HG02885 (cell line): ENCODE data around the gene KRTAP10-1.
"Not testable (repeated sequence)": the region's sequence is repeated elsewhere in the genome, so short reads cannot be mapped to it uniquely, and the experiment has no call there.

ENCODE experiments used
- ATAC-seq: cut with Tn5 transposase; IDR thresholded peaks from one replicate; pipeline ENCODE4 v1.9.1; 2021; ENCODE audit warnings: mild to moderate bottlenecking; ENCODE audit not compliant: unreplicated experiment, poor library complexity

The KRTAP10-1 gene

GRCh38 chr21:44550285-44550684, 10.3 kb upstream of the KRTAP10-1 start:
- not testable (repeated sequence) for ATAC-seq

GRCh38 chr21:44549525-44550211, 9.7 kb upstream of the KRTAP10-1 start:
- ATAC-seq, result no peak

- ATAC-seq, result no peak
Observed at GRCh38 chr21:44548922-44549321, 8.9 kb upstream of the KRTAP10-1 start.

- no peak for ATAC-seq
Observed at GRCh38 chr21:44548381-44548780, 8.4 kb upstream of the KRTAP10-1 start.

GRCh38 chr21:44547656-44548331, 7.8 kb upstream of the KRTAP10-1 start:
- ATAC-seq, result no peak

GRCh38 chr21:44544566-44544965, 4.6 kb upstream of the KRTAP10-1 start:
- no peak for ATAC-seq

GRCh38 chr21:44542716-44543115, 2.7 kb upstream of the KRTAP10-1 start:
- ATAC-seq, result no peak

- ATAC-seq, result no peak
Observed at GRCh38 chr21:44540741-44541288, 820 bp upstream of the KRTAP10-1 start.

GRCh38 chr21:44539046-44539445, 949 bp downstream of the KRTAP10-1 start:
- no peak for ATAC-seq

- ATAC-seq, result no peak
Observed at GRCh38 chr21:44537930-44538911, 1.8 kb downstream of the KRTAP10-1 start.

- ATAC-seq, result no peak
Observed at GRCh38 chr21:44535963-44536362, 4.0 kb downstream of the KRTAP10-1 start.

GRCh38 chr21:44534688-44535087, 5.3 kb downstream of the KRTAP10-1 start:
- no peak for ATAC-seq

GRCh38 chr21:44533891-44534627, 5.9 kb downstream of the KRTAP10-1 start:
- no peak for ATAC-seq

GRCh38 chr21:44533121-44533890, 6.7 kb downstream of the KRTAP10-1 start:
- ATAC-seq, result no peak

GRCh38 chr21:44532712-44533111, 7.3 kb downstream of the KRTAP10-1 start:
- ATAC-seq, result no peak

- no peak for ATAC-seq
Observed at GRCh38 chr21:44531606-44532564, 8.1 kb downstream of the KRTAP10-1 start.

GRCh38 chr21:44530903-44531605, 8.9 kb downstream of the KRTAP10-1 start:
- ATAC-seq, result no peak
